Stomach (tissue), 4 donors: ENCODE results near the gene LSM11.

Source experiments
- CTCF ChIP-seq, 7 experiments: fragments of 450-650 bp in 4 of 7; fragments of 200-600 bp in 3 of 7; sonication (generic) in 3 of 7; IDR thresholded peaks; one replicate each; pipeline ENCODE4 v1.5.1; 2016 to 2019; ENCODE audit warnings: antibody characterized with exemption in 7 of 7, control low read depth in 2 of 7, mild to moderate bottlenecking in 1 of 7
- EP300 ChIP-seq: sonication (generic); formaldehyde crosslinking; IDR thresholded peaks from one replicate; pipeline ENCODE4 v1.6.1; 2017; ENCODE audit warnings: antibody characterized with exemption
- POLR2A ChIP-seq, 4 donors: fragments of 450-650 bp; IDR thresholded peaks; one replicate each; pipeline ENCODE4 v1.6.1; 2016; ENCODE audit warnings: antibody characterized with exemption in 4 of 4, control low read depth in 2 of 4, mild to moderate bottlenecking in 1 of 4, moderate library complexity in 1 of 4
- POLR2AphosphoS5 ChIP-seq, 3 donors: sonication (generic); formaldehyde crosslinking; IDR thresholded peaks; one replicate each; pipeline ENCODE4 v1.6.1; 2016; ENCODE audit warnings: antibody characterized with exemption in 3 of 3

GRCh38 chr5:157732596-157733262, 10.8 kb upstream of the LSM11 start:
- TF ChIP-seq CTCF (IDR thresholded peaks at IDR 0.05): no peak
- TF ChIP-seq EP300: no peak
- no peak for TF ChIP-seq POLR2A (IDR thresholded peaks at IDR 0.05)
- TF ChIP-seq POLR2AphosphoS5 (IDR thresholded peaks at IDR 0.05): no peak
